ENCODE data around the gene SLC1A6.
"Not testable (repeated sequence)": the region's sequence is repeated elsewhere in the genome, so short reads cannot be mapped to it uniquely, and the experiment has no call there.

Gene SLC1A6

GRCh38 chr19:14954071-14954655 is 25.5 kb downstream of the SLC1A6 start:
- no peak for DNase-seq

DNA sequence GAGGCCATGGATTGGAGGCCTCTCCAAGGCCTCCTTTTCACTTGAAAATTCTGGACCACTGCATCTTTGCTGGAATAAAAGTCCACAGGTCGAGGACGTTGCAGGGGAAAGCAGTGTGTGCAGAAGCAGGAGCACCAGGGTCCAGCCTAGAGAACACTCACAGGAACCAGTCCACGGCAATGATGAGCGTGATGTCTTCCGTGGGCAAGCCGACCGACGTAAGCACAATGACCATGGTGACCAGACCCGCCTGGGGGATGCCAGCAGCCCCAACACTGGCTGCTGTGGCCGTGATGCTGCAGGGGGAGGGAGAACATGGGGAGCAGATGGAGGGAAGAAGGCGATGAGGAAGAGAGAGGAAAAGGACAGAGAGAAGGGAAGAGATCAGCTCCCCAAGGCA is 26.9 kb downstream of the SLC1A6 start:
- DNase-seq: no peak

GRCh38 chr19:14950421-14950820 is 29.2 kb downstream of the SLC1A6 start:
- DNase-seq: no peak

DNA sequence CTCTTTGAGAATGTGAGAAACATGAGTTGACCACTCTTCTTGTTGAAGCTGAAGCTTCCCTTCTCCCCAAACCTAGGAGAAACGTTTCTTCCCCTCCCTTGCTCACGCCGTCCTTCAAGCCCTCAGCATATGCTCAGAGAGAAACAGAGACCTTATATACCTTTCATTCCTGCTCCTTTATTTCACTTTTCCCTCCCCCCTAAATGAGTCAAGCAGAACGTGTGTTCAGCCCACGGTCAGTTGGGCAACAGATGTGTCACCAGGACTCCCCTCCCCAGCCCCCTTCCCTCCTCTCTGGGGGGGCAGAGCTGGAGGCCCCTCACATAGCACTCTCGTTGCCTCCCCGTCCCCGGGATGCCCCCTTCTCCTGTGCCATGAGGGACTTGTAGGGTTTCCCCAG is 29.8 kb downstream of the SLC1A6 start:
- DNase-seq: no peak

GRCh38 chr19:14949413-14949812 is 30.3 kb downstream of the SLC1A6 start:
- DNase-seq: not testable (repeated sequence)

DNA sequence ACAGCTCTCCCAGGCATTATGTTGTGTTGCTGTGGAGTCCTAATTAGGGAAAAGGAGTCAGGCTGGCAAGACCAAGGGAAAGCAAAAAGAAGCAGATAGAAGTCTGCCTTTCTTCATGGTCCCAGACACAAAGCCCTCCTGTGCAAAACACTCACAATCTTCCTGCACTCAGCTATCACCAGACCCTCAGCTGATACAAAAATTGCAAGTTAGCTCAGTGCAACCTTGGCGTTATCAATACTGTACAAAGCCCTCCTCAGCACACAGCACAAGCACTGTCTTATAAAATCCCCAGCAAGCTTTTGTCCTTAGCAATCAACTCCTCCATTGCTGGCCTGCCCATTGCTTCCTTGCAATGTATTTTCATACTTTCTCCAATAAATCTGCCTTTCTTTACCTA is 35.2 kb downstream of the SLC1A6 start:
- no peak for DNase-seq

- no peak for DNase-seq
Observed at GRCh38 chr19:14943601-14944000, 36.1 kb downstream of the SLC1A6 start.

GRCh38 chr19:14941189-14941588 is 38.5 kb downstream of the SLC1A6 start, which contains the start of gene OR7C2:
OR7C2 (plus strand) TSS chr19:14941489; CDS start chr19:14941489, 0 bp downstream.
- DNase-seq: no peak

- DNase-seq: no peak
Observed at GRCh38 chr19:14940266-14940665, 39.4 kb downstream of the SLC1A6 start.

DNA sequence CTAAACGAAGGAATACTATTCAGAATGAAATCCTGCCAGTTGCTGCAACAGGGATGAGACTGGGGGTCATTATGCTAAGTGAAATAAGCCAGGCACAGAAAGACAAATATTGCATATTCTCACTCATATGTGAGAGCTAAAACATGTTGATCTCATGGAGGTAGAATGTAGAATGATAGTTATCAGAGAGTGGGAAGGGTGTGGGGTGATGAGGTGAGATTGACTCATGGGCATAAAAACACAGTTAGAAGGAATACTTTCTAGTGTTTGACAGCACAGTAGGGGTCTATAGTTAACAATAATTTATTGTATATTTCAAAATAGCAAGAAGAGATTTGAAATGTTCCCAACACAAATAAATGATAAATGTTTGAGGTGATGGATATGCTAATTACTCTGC is 46.2 kb downstream of the SLC1A6 start:
- DNase-seq: no peak

DNA sequence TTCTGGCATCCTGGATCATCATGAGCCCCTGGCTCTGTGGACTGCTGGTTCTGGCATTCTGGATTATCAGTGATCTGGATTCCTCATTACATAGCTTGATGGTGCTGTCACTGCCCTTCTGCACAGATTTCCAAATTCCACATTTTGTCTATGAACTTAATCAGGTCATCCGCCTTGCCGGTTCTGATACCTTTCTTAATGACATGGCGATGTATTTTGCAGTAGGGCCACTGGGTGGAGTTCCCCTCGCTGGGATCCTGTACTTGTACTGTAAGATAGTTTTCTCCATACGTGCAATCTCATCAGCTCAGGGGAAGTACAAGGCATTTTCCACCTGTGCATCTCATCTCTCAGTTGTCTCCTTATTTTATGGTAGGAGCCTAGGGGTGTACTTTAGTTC is 62.8 kb downstream of the SLC1A6 start:
- DNase-seq: no peak

DNA sequence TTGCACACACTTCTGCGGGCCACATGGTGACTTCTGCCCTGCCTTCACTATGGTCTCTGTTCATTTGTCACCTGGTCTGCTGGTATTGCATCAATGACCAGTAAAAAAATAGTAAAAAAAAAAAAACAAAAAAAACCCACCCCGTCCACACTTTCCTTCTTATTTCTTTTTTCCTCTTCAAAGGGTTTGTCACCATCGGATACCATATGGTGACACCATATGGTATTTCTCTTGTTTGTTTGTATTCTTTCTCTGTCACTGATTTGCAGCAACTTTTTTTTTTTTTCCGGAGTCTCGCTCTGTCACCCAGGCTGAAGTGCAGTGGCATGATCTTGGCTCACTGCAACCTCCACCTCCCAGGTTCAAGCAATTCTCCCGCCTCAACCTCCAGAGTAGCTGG is 64.5 kb downstream of the SLC1A6 start:
- no peak for DNase-seq

DNA sequence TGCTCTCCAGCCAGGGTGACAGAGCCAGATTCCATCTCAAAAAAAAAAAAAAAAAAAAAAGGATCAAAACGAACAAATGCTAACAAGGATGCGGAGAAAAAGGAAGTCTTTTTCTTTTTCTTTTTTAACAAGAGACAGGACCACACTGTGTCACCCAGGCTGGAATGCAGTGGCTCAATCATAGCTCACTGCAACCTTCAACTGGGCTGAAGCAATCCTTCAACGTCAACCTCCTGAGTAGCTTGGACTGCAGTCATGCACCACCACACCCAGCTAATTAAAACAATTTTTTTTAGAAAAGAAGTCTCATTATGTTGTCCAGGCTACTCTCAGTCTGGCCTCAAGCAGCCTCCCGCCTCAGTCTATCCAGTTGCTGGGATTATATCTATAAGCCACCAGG is 73.0 kb downstream of the SLC1A6 start:
- DNase-seq: no peak

DNA sequence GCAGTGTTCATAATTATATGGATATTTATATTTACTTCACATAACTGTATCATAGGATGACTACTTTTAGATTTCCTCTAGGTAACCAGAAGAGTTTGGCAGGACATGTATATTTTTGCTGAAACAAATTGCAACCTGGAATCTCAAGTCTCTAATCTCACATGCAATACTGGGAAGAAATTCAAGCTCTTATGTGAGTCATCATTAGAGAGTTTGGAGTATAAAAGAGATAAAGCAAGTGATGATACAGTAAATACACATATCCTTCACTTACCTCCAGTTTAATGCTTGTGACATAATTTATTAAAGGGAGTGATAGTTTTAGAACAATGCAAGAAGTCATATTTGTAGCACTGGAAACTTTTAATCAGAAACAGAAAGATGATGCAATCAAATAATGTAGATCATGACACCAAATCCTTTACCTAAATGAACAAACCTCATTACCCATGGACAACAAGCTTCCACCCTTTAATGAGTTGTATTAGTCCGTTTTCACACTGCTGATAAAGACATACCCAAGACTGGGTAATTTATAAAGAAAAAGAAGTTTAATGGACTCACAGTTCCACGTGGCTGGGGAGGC is 77.9 kb downstream of the SLC1A6 start:
- no peak for DNase-seq
